Esophagus squamous epithelium (tissue), 4 donors: ENCODE results near the gene FGGY.

ENCODE experiments used
- CTCF ChIP-seq, 6 experiments: fragments of 450-650 bp in 4 of 6; fragments of 200-600 bp in 2 of 6; sonication (generic) in 2 of 6; IDR thresholded peaks; one replicate each; pipeline ENCODE4 v1.5.1; 2016 to 2019; ENCODE audit warnings: antibody characterized with exemption in 6 of 6, mild to moderate bottlenecking in 4 of 6, moderate library complexity in 4 of 6
- POLR2A ChIP-seq, 4 donors: fragments of 450-650 bp; IDR thresholded peaks; one replicate each; pipeline ENCODE4 v1.6.1; 2017; ENCODE audit warnings: antibody characterized with exemption in 4 of 4, mild to moderate bottlenecking in 4 of 4, moderate library complexity in 3 of 4

- TF ChIP-seq CTCF (IDR thresholded peaks at IDR 0.05): no peak
- TF ChIP-seq POLR2A (IDR thresholded peaks at IDR 0.05): no peak
Measured at GRCh38 chr1:59769736-59770095, 472.8 kb downstream of the FGGY start.
